HG03521 (cell line): Measurements from ENCODE around the gene MRPL9.
"Not testable (repeated sequence)": the region's sequence is repeated elsewhere in the genome, so short reads cannot be mapped to it uniquely, and the experiment has no call there.

Experiments
- ATAC-seq: cut with Tn5 transposase; IDR thresholded peaks from one replicate; pipeline ENCODE4 v1.9.1; 2021; ENCODE audit warnings: mild to moderate bottlenecking, moderate library complexity; ENCODE audit not compliant: unreplicated experiment

MRPL9 gene

GRCh38 chr1:151787689-151788088, 24.4 kb upstream of the MRPL9 start:
- ATAC-seq, result no peak

- no peak for ATAC-seq
These were observed 20.5 kb upstream of the MRPL9 start for GRCh38 chr1:151783796-151784195.

- no peak for ATAC-seq
These were observed 19.4 kb upstream of the MRPL9 start for GRCh38 chr1:151782741-151783140.

GRCh38 chr1:151782026-151782425, 18.7 kb upstream of the MRPL9 start:
- not testable (repeated sequence) for ATAC-seq

GRCh38 chr1:151780736-151781135, 17.4 kb upstream of the MRPL9 start:
- not testable (repeated sequence) for ATAC-seq

- ATAC-seq, result no peak
These were observed 16.6 kb upstream of the MRPL9 start for GRCh38 chr1:151779852-151780251.

- no peak for ATAC-seq
These were observed 14.0 kb upstream of the MRPL9 start for GRCh38 chr1:151777317-151777716.

- ATAC-seq, result no peak
These were observed 13.4 kb upstream of the MRPL9 start for GRCh38 chr1:151776665-151777062.

- no peak for ATAC-seq
These were observed 12.8 kb upstream of the MRPL9 start for GRCh38 chr1:151775894-151776664.

- ATAC-seq, result no peak
These were observed 11.1 kb upstream of the MRPL9 start for GRCh38 chr1:151774256-151774922.

GRCh38 chr1:151773702-151774101, 10.4 kb upstream of the MRPL9 start:
- no peak for ATAC-seq

GRCh38 chr1:151769270-151769669, 6.0 kb upstream of the MRPL9 start:
- not testable (repeated sequence) for ATAC-seq

GRCh38 chr1:151768351-151769066, 5.2 kb upstream of the MRPL9 start:
- ATAC-seq, result not testable (repeated sequence)

- no peak for ATAC-seq
These were observed 694 bp upstream of the MRPL9 start for GRCh38 chr1:151763990-151764389.

GRCh38 chr1:151760597-151761385, 2.5 kb downstream of the MRPL9 start:
- ATAC-seq, result no peak

GRCh38 chr1:151759241-151759640, 4.1 kb downstream of the MRPL9 start:
- ATAC-seq, result no peak

- ATAC-seq, result no peak
These were observed 7.0 kb downstream of the MRPL9 start for GRCh38 chr1:151756291-151756690.

GRCh38 chr1:151741516-151741915, 21.8 kb downstream of the MRPL9 start:
- no peak for ATAC-seq

- no peak for ATAC-seq
These were observed 23.5 kb downstream of the MRPL9 start for GRCh38 chr1:151739590-151740355.

GRCh38 chr1:151737479-151737878, 25.8 kb downstream of the MRPL9 start:
- ATAC-seq, result no peak
